ENCODE data around the gene DUS4L. TPM values are rescaled to one million over a fixed set of nuclear protein-coding genes. Genes with fewer than 3 reads are reported as not detected.

DUS4L gene
- 9.9 TPM for polyA plus RNA-seq (2013, experiment 1 of 2)
- polyA plus RNA-seq (2013, experiment 2 of 2), result 10.1 TPM

DNA sequence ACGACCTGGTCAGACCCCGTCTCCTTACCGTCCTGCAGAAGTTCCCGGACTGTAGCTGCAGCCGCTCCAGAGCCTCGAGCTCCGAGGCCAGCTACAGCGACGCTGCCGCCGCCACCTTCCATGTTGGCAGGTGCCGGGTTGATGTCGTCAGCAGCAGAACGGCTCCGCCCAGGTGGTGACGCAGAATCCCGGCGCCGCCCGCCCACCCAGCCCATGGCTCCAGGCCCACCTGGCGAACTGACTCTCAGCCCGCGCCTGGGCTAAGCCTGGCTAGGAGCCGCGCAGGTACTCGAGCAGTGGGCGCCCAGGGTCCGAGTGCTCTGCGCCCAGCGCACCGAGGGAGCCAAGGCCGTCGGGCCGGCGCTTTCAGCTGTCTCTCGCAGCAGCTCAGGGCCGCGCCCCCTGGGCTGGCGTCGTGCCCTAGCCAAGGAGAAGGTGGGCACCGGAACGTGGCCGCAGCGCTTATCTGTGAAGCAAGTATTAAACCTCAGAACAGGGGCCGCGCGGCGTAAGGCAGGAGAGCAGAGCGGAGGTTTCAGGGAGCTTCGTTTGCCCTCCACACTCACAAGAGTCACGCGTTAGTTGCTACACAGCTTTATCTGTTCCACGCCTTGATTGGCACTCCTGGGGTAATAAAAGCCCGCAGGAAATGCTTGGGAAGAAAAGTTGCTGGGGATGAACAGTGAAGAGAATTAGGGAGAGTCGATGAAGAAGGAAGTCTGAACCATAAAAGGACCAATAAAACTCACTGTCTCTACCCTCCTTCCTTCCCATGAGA lies at the start of gene DUS4L, which contains the start of gene COG5:
DUS4L (plus strand) TSS at position 197 of the 778 bp plus-strand sequence. CDS start 3,100 bp downstream, outside the sequence.
COG5 (minus strand) TSS at position 146 of the 778 bp plus-strand sequence; CDS start at position 122, 24 bp downstream.
- DNase-seq (ENCODE audit: low spot score), result peak; percentile 81
- Histone ChIP-seq H3K18ac (ENCODE audit: low read length) (peak within 1 kb of the TSS; percentile 86), H2BK15ac (ENCODE audit: low read length) (no peak within 1 kb of the TSS), H3K4ac (ENCODE audit: low read length) (no peak within 1 kb of the TSS), H3K9ac (ENCODE audit: low read depth, low read length, poor library complexity) (peak within 1 kb of the TSS; percentile 94), H3K4me2 (ENCODE audit: insufficient read depth, low read length, poor library complexity, severe bottlenecking) (peak within 1 kb of the TSS; percentile 82), H2BK5ac (ENCODE audit: low read length) (peak within 1 kb of the TSS; percentile 27), H3K9me3 (replicated peaks in 1 of 2; ENCODE audit: control insufficient read depth in 2 of 2, insufficient read depth in 1 of 2, low read depth in 1 of 2, low read length in 2 of 2) (no peaks in the 10 kb centered on the region), H3K14ac (ENCODE audit: low read length) (peak within 1 kb of the TSS; percentile 42), H3K79me1 (ENCODE audit: low read depth, low read length) (no peaks in the 10 kb centered on the region), H4K91ac (ENCODE audit: low read depth, low read length, poor library complexity) (no peak within 1 kb of the TSS), H2AFZ (ENCODE audit: low read length) (peak within 1 kb of the TSS; percentile 93), H2BK120ac (ENCODE audit: low read depth, low read length) (peak within 1 kb of the TSS; percentile 10), H4K8ac (ENCODE audit: low read depth, low read length) (no peak within 1 kb of the TSS), H3K27ac (replicated peaks; ENCODE audit: low read length) (peak within 1 kb of the TSS; percentile 7), H3K27me3 (ENCODE audit: control insufficient read depth in 3 of 3, insufficient read depth in 3 of 3, low read depth in 1 of 3, low read length in 3 of 3) (no peaks in the 10 kb centered on the region), H3K4me1 (ENCODE audit: control insufficient read depth in 2 of 2, insufficient read depth in 1 of 2, low read depth in 1 of 2, low read length in 2 of 2) (peaks cover 0 to 3% of the 10 kb centered on the region in 2 donors), H3K36me3 (replicated peaks in 1 of 2; ENCODE audit: control insufficient read depth in 2 of 2, insufficient read depth in 2 of 2, low read length in 2 of 2) (peaks cover 0 to 21% of the 10 kb centered on the region in 2 donors), H3K23ac (ENCODE audit: low read depth, low read length, poor library complexity) (peak within 1 kb of the TSS; percentile 96), H2AK5ac (ENCODE audit: low read depth, low read length) (no peak within 1 kb of the TSS), H3K4me3 (ENCODE audit: low read length in 2 of 2) (peak within 1 kb of the TSS; percentile 70 to 96), H2BK12ac (ENCODE audit: low read length) (no peak within 1 kb of the TSS)
- no CpG with 5 or more reads among the region's 55 CpGs for WGBS, 2 donors (ENCODE audit: extremely low coverage in 2 of 2, insufficient read length in 2 of 2, insufficient replicate concordance in 1 of 2)

GRCh38 chr7:107526672-107527071 lies 37.1 kb upstream of the DUS4L start:
- H2BK15ac ChIP-seq (ENCODE audit: low read length), result no peak overlapping the region
- H3K4me3 ChIP-seq (ENCODE audit: low read length in 2 of 2), result no peak overlapping the region
- no peak overlapping the region for H3K23ac ChIP-seq (ENCODE audit: low read depth, low read length, poor library complexity)
- no CpG with 5 or more reads among the region's 2 CpGs for WGBS, 2 donors (ENCODE audit: extremely low coverage in 2 of 2, insufficient read length in 2 of 2, insufficient replicate concordance in 1 of 2)
- no peak overlapping the region for H4K91ac ChIP-seq (ENCODE audit: low read depth, low read length, poor library complexity)
- H4K8ac ChIP-seq (ENCODE audit: low read depth, low read length), result no peak overlapping the region
- H3K14ac ChIP-seq (ENCODE audit: low read length), result no peak overlapping the region
- H2BK5ac ChIP-seq (ENCODE audit: low read length), result no peak overlapping the region
- H3K79me1 ChIP-seq (ENCODE audit: low read depth, low read length), result no peaks in the 10 kb centered on the region
- no peak overlapping the region for H2BK12ac ChIP-seq (ENCODE audit: low read length)
- H3K9ac ChIP-seq (ENCODE audit: low read depth, low read length, poor library complexity), result no peak overlapping the region
- H3K18ac ChIP-seq (ENCODE audit: low read length), result no peak overlapping the region
- no peak overlapping the region for H3K4ac ChIP-seq (ENCODE audit: low read length)
- no peak for DNase-seq (ENCODE audit: low spot score)
- no peak overlapping the region for H3K4me2 ChIP-seq (ENCODE audit: insufficient read depth, low read length, poor library complexity, severe bottlenecking)
- no peaks in the 10 kb centered on the region for H3K9me3 ChIP-seq (replicated peaks in 1 of 2; ENCODE audit: control insufficient read depth in 2 of 2, insufficient read depth in 1 of 2, low read depth in 1 of 2, low read length in 2 of 2)
- no peaks in the 10 kb centered on the region for H3K27me3 ChIP-seq (ENCODE audit: control insufficient read depth in 3 of 3, insufficient read depth in 3 of 3, low read depth in 1 of 3, low read length in 3 of 3)
- no peak overlapping the region for H3K27ac ChIP-seq (replicated peaks; ENCODE audit: low read length)
- H3K36me3 ChIP-seq (replicated peaks in 1 of 2; ENCODE audit: control insufficient read depth in 2 of 2, insufficient read depth in 2 of 2, low read length in 2 of 2), result peaks cover 0 to 23% of the 10 kb centered on the region in 2 donors
- H2BK120ac ChIP-seq (ENCODE audit: low read depth, low read length), result no peak overlapping the region
- no peak overlapping the region for H2AK5ac ChIP-seq (ENCODE audit: low read depth, low read length)
- no peaks in the 10 kb centered on the region for H3K4me1 ChIP-seq (ENCODE audit: control insufficient read depth in 2 of 2, insufficient read depth in 1 of 2, low read depth in 1 of 2, low read length in 2 of 2)
- no peak overlapping the region for H2AFZ ChIP-seq (ENCODE audit: low read length)

GRCh38 chr7:107527196-107527595 lies 36.6 kb upstream of the DUS4L start:
- Histone ChIP-seq H2BK5ac (ENCODE audit: low read length) (no peak overlapping the region), H2AK5ac (ENCODE audit: low read depth, low read length) (no peak overlapping the region)

GRCh38 chr7:107528461-107528860 lies 35.3 kb upstream of the DUS4L start:
- Histone ChIP-seq H2AFZ (ENCODE audit: low read length) (no peak overlapping the region), H3K9me3 (replicated peaks in 1 of 2; ENCODE audit: control insufficient read depth in 2 of 2, insufficient read depth in 1 of 2, low read depth in 1 of 2, low read length in 2 of 2) (no peaks in the 10 kb centered on the region), H4K8ac (ENCODE audit: low read depth, low read length) (no peak overlapping the region), H3K4ac (ENCODE audit: low read length) (no peak overlapping the region), H3K23ac (ENCODE audit: low read depth, low read length, poor library complexity) (no peak overlapping the region), H3K27me3 (ENCODE audit: control insufficient read depth in 3 of 3, insufficient read depth in 3 of 3, low read depth in 1 of 3, low read length in 3 of 3) (no peaks in the 10 kb centered on the region), H2BK5ac (ENCODE audit: low read length) (no peak overlapping the region), H3K79me1 (ENCODE audit: low read depth, low read length) (no peaks in the 10 kb centered on the region), H4K91ac (ENCODE audit: low read depth, low read length, poor library complexity) (no peak overlapping the region), H2AK5ac (ENCODE audit: low read depth, low read length) (no peak overlapping the region), H3K18ac (ENCODE audit: low read length) (no peak overlapping the region), H3K4me3 (ENCODE audit: low read length in 2 of 2) (no peak overlapping the region), H3K36me3 (replicated peaks in 1 of 2; ENCODE audit: control insufficient read depth in 2 of 2, insufficient read depth in 2 of 2, low read length in 2 of 2) (peaks cover 0 to 23% of the 10 kb centered on the region in 2 donors), H3K14ac (ENCODE audit: low read length) (no peak overlapping the region), H3K9ac (ENCODE audit: low read depth, low read length, poor library complexity) (no peak overlapping the region), H3K4me1 (ENCODE audit: control insufficient read depth in 2 of 2, insufficient read depth in 1 of 2, low read depth in 1 of 2, low read length in 2 of 2) (no peaks in the 10 kb centered on the region), H3K27ac (replicated peaks; ENCODE audit: low read length) (no peak overlapping the region), H2BK15ac (ENCODE audit: low read length) (no peak overlapping the region), H2BK12ac (ENCODE audit: low read length) (no peak overlapping the region), H2BK120ac (ENCODE audit: low read depth, low read length) (no peak overlapping the region), H3K4me2 (ENCODE audit: insufficient read depth, low read length, poor library complexity, severe bottlenecking) (no peak overlapping the region)
- no peak for DNase-seq (ENCODE audit: low spot score)

More at GRCh38 chr7:107527196-107527595, 36.6 kb upstream of the DUS4L start:
- no peak overlapping the region for H3K9ac ChIP-seq (ENCODE audit: low read depth, low read length, poor library complexity)
- no CpG with 5 or more reads among the region's 3 CpGs for WGBS, 2 donors (ENCODE audit: extremely low coverage in 2 of 2, insufficient read length in 2 of 2, insufficient replicate concordance in 1 of 2)
- H2BK15ac ChIP-seq (ENCODE audit: low read length), result no peak overlapping the region
- H2BK120ac ChIP-seq (ENCODE audit: low read depth, low read length), result no peak overlapping the region
- no peak overlapping the region for H3K18ac ChIP-seq (ENCODE audit: low read length)
- H3K27me3 ChIP-seq (ENCODE audit: control insufficient read depth in 3 of 3, insufficient read depth in 3 of 3, low read depth in 1 of 3, low read length in 3 of 3), result no peaks in the 10 kb centered on the region
- no peak overlapping the region for H3K4me2 ChIP-seq (ENCODE audit: insufficient read depth, low read length, poor library complexity, severe bottlenecking)
- no peak overlapping the region for H3K27ac ChIP-seq (replicated peaks; ENCODE audit: low read length)
- H3K9me3 ChIP-seq (replicated peaks in 1 of 2; ENCODE audit: control insufficient read depth in 2 of 2, insufficient read depth in 1 of 2, low read depth in 1 of 2, low read length in 2 of 2), result no peaks in the 10 kb centered on the region
- H3K23ac ChIP-seq (ENCODE audit: low read depth, low read length, poor library complexity), result no peak overlapping the region
- no peak overlapping the region for H4K91ac ChIP-seq (ENCODE audit: low read depth, low read length, poor library complexity)
- no peaks in the 10 kb centered on the region for H3K79me1 ChIP-seq (ENCODE audit: low read depth, low read length)
- H3K14ac ChIP-seq (ENCODE audit: low read length), result no peak overlapping the region
- no peak overlapping the region for H3K4me3 ChIP-seq (ENCODE audit: low read length in 2 of 2)
- H3K36me3 ChIP-seq (replicated peaks in 1 of 2; ENCODE audit: control insufficient read depth in 2 of 2, insufficient read depth in 2 of 2, low read length in 2 of 2), result peaks cover 0 to 23% of the 10 kb centered on the region in 2 donors
- no peak overlapping the region for H3K4ac ChIP-seq (ENCODE audit: low read length)
- no peak overlapping the region for H4K8ac ChIP-seq (ENCODE audit: low read depth, low read length)
- H3K4me1 ChIP-seq (ENCODE audit: control insufficient read depth in 2 of 2, insufficient read depth in 1 of 2, low read depth in 1 of 2, low read length in 2 of 2), result no peaks in the 10 kb centered on the region
- no peak overlapping the region for H2AFZ ChIP-seq (ENCODE audit: low read length)
- no peak overlapping the region for H2BK12ac ChIP-seq (ENCODE audit: low read length)
- DNase-seq (ENCODE audit: low spot score), result no peak
